H1 (cell line): Measurements from ENCODE around the gene GFRA4. TPM values are rescaled to one million over a fixed set of nuclear protein-coding genes. Genes with fewer than 3 reads are reported as not detected.

Experiments used
- CTCF ChIA-PET: fragments of 300-600 bp; sonication (Branson Sonifier 250); formaldehyde crosslinking; loops from one replicate; lab custom pipeline; 2021; ENCODE audit not compliant: partially characterized antibody; lab: Charles Lee
- POLR2A ChIA-PET: fragments of 300-600 bp; sonication (Branson Sonifier 250); formaldehyde crosslinking; loops from one replicate; lab custom pipeline; 2021; ENCODE audit warnings: inconsistent platforms; ENCODE audit not compliant: partially characterized antibody; lab: Charles Lee
- DNase-seq, 2 experiments: peaks; one replicate each; pipeline versions ENCODE4 v3.0.0 to v3.0.0-alpha.2; 2010 to 2022; ENCODE audit warnings: low spot score in 2 of 2, low read depth in 1 of 2, mixed read lengths in 1 of 2
- FAIRE-seq: peaks from 2 replicates; lab custom pipeline; 2011; peaks lifted over from hg19 to GRCh38; lab: Jason Lieb, UNC
- H2AFZ ChIP-seq: 2 replicates; pipeline ENCODE4 v1.8.1; 2012; ENCODE audit warnings: low read length, inconsistent platforms
- H2AK5ac ChIP-seq: 2 replicates; pipeline ENCODE4 v1.6.1; 2013; ENCODE audit warnings: low read depth, low read length
- H2BK120ac ChIP-seq: replicated peaks from 2 replicates; pipeline ENCODE3; 2013; ENCODE audit warnings: low read depth, low read length, inconsistent platforms
- H2BK12ac ChIP-seq: 2 replicates; pipeline ENCODE4 v1.6.1; 2013; ENCODE audit warnings: low read depth, low read length
- H2BK15ac ChIP-seq: 2 replicates; pipeline ENCODE4 v1.6.1; 2013; ENCODE audit warnings: low read length
- H2BK20ac ChIP-seq: 2 replicates; pipeline ENCODE4 v1.6.1; 2013; ENCODE audit warnings: low read length
- H2BK5ac ChIP-seq: 2 replicates; pipeline ENCODE4 v1.6.1; 2013; ENCODE audit warnings: low read depth, low read length
- H3K14ac ChIP-seq: 2 replicates; pipeline ENCODE4 v1.6.1; 2013; ENCODE audit warnings: inconsistent platforms; ENCODE audit not compliant: insufficient read length
- H3K18ac ChIP-seq: 2 replicates; pipeline ENCODE4 v1.6.1; 2013; ENCODE audit warnings: low read length; ENCODE audit errors: extremely low read depth
- H3K23ac ChIP-seq: 2 replicates; pipeline ENCODE4 v1.6.1; 2013; ENCODE audit warnings: inconsistent platforms; ENCODE audit not compliant: insufficient read length
- H3K23me2 ChIP-seq: 2 replicates; pipeline ENCODE4 v1.6.1; 2013; ENCODE audit warnings: low read depth, low read length
- H3K27ac ChIP-seq: 2 replicates; pipeline ENCODE4 v1.6.1; 2011; ENCODE audit warnings: low read depth, low read length, inconsistent platforms
- H3K27me3 ChIP-seq, 4 experiments: replicated peaks in 1 of 4; 1 replicate in 1 of 4; 2 replicates in 3 of 4; pipeline versions ENCODE4 v1.6.1 to v1.8.1; 2011 to 2013; ENCODE audit warnings: low read length in 3 of 4, mild to moderate bottlenecking in 3 of 4, inconsistent platforms in 2 of 4, mixed read lengths in 2 of 4, moderate library complexity in 1 of 4; ENCODE audit not compliant: control insufficient read depth in 3 of 4, insufficient read depth in 3 of 4; ENCODE audit errors: extremely low read depth in 1 of 4
- H3K36me3 ChIP-seq, 4 experiments: 2 replicates each; pipeline versions ENCODE4 v1.6.1 to v1.8.1; 2011 to 2013; ENCODE audit warnings: mild to moderate bottlenecking in 4 of 4, low read length in 3 of 4, moderate library complexity in 2 of 4, control low read depth in 1 of 4, inconsistent platforms in 1 of 4; ENCODE audit not compliant: insufficient read depth in 4 of 4, control insufficient read depth in 2 of 4
- H3K4ac ChIP-seq: replicated peaks from 2 replicates; pipeline ENCODE3; 2013; ENCODE audit warnings: low read length, low read depth, mixed read lengths, inconsistent platforms; ENCODE audit not compliant: insufficient read length
- H3K4me1 ChIP-seq, 4 experiments: replicated peaks in 1 of 4; 1 replicate in 1 of 4; 2 replicates in 3 of 4; pipeline versions ENCODE4 v1.6.1 to v1.8.1; 2011 to 2013; ENCODE audit warnings: low read length in 3 of 4, inconsistent platforms in 2 of 4, mixed read lengths in 1 of 4; ENCODE audit not compliant: insufficient read depth in 4 of 4, control insufficient read depth in 3 of 4
- H3K4me2 ChIP-seq, 2 experiments: 2 replicates each; pipeline versions ENCODE4 v1.6.1 to v1.8.1; 2011 to 2013; ENCODE audit warnings: low read depth in 2 of 2, low read length in 2 of 2, control low read depth in 1 of 2, inconsistent platforms in 1 of 2, mild to moderate bottlenecking in 1 of 2; ENCODE audit not compliant: insufficient read depth in 1 of 2
- H3K4me3 ChIP-seq, 4 experiments: fragments of 200-600, 300-600 bp in 1 of 4; sonication (generic), shearing (Covaris generic), sonication (Bioruptor Twin) in 1 of 4; 2 replicates each; pipeline versions ENCODE4 v1.5.1 to v1.8.1; 2011 to 2016; ENCODE audit warnings: low read length in 4 of 4, low read depth in 3 of 4, control low read depth in 2 of 4, inconsistent platforms in 2 of 4, mild to moderate bottlenecking in 2 of 4, mixed read lengths in 1 of 4, moderate library complexity in 1 of 4; ENCODE audit not compliant: insufficient read depth in 2 of 4; ENCODE audit errors: extremely low read depth in 1 of 4
- H3K56ac ChIP-seq: replicated peaks from 2 replicates; pipeline ENCODE3; 2013; ENCODE audit warnings: low read depth, mild to moderate bottlenecking, mixed read lengths, low read length, inconsistent platforms; ENCODE audit not compliant: insufficient read length
- H3K79me1 ChIP-seq: 2 replicates; pipeline ENCODE4 v1.6.1; 2013; ENCODE audit warnings: low read depth, low read length, control low read depth
- H3K79me2 ChIP-seq, 2 experiments: 2 replicates each; pipeline versions ENCODE4 v1.6.1 to v1.8.1; 2012 to 2013; ENCODE audit warnings: low read length in 2 of 2, mild to moderate bottlenecking in 2 of 2, inconsistent platforms in 1 of 2; ENCODE audit not compliant: insufficient read depth in 2 of 2, control insufficient read depth in 1 of 2
- H3K9ac ChIP-seq, 4 experiments: replicated peaks in 1 of 4; 1 replicate in 1 of 4; 2 replicates in 3 of 4; pipeline versions ENCODE4 v1.6.1 to v1.8.1; 2011 to 2013; ENCODE audit warnings: low read depth in 3 of 4, low read length in 3 of 4, control low read depth in 2 of 4, mild to moderate bottlenecking in 2 of 4, moderate library complexity in 2 of 4, inconsistent platforms in 1 of 4; ENCODE audit errors: extremely low read depth in 1 of 4
- H3K9me3 ChIP-seq, 2 experiments: 2 replicates each; pipeline versions ENCODE4 v1.6.1 to v1.8.1; 2012 to 2013; ENCODE audit warnings: mild to moderate bottlenecking in 2 of 2, moderate library complexity in 2 of 2, control low read depth in 1 of 2, inconsistent platforms in 1 of 2, low read depth in 1 of 2, low read length in 1 of 2, mixed read lengths in 1 of 2; ENCODE audit not compliant: insufficient read depth in 2 of 2
- H4K20me1 ChIP-seq, 2 experiments: replicated peaks in 1 of 2; 2 replicates each; pipeline versions ENCODE3 to v1.8.1; 2011 to 2013; ENCODE audit warnings: inconsistent platforms in 2 of 2, low read length in 2 of 2, mild to moderate bottlenecking in 1 of 2; ENCODE audit not compliant: insufficient read depth in 2 of 2, control insufficient read depth in 1 of 2
- H4K5ac ChIP-seq: 2 replicates; pipeline ENCODE4 v1.6.1; 2013; ENCODE audit warnings: low read length, low read depth, mixed read lengths, inconsistent platforms; ENCODE audit not compliant: insufficient read length
- H4K8ac ChIP-seq: 2 replicates; pipeline ENCODE4 v1.8.0; 2013; ENCODE audit warnings: mild to moderate bottlenecking, moderate library complexity, low read length, inconsistent platforms; ENCODE audit not compliant: insufficient read depth; ENCODE audit errors: extremely low read depth
- H4K91ac ChIP-seq: replicated peaks from 2 replicates; pipeline ENCODE3; 2013; ENCODE audit warnings: low read length, mixed read lengths, inconsistent platforms; ENCODE audit not compliant: insufficient read length
- SRF ChIP-seq: IDR thresholded peaks from 2 replicates; pipeline ENCODE4 v1.6.1; 2011; ENCODE audit warnings: mild to moderate bottlenecking, low read depth, low read length, moderate library complexity
- WGBS, 2 experiments: shearing (Covaris generic) in 1 of 2; methylation state at CpG; one replicate each; pipeline versions ENCODE4 v1.1.6 to v1.1.7; 2013 to 2015; ENCODE audit warnings: low lambda C conversion rate in 2 of 2, mixed read lengths in 2 of 2, inconsistent platforms in 1 of 2, low coverage in 1 of 2, missing lambda C conversion rate in 1 of 2; ENCODE audit not compliant: insufficient replicate concordance in 2 of 2, insufficient coverage in 1 of 2, insufficient read length in 1 of 2; ENCODE audit errors: extremely low coverage in 1 of 2, missing lambda C conversion rate in 1 of 2; 5-methylcytosine and 5-hydroxymethylcytosine counted together
- polyA plus RNA-seq, 7 experiments: library from polyadenylated mRNA; depleted of rRNA in 3 of 7; stranded (reverse) in 5 of 7; unstranded in 2 of 7; fragments of >200 nt in 5 of 7; fragments of 200-250 nt in 2 of 7; gene quantifications; 1 replicate in 5 of 7; 2 replicates in 1 of 7; 4 replicates in 1 of 7; pipeline versions ENCODE4 v1.2.1 to v1.2.3, GENCODE V29; 2011 to 2013; ENCODE audit warnings: missing spikeins in 2 of 7, mixed read lengths in 2 of 7
- total RNA-seq: library from RNA; stranded (reverse); fragmentation: NEBNext Ultra II Directional; extraction: Animal tissue kit (Norgen Biotek cat#: 25700); gene quantifications from 2 replicates; pipeline ENCODE4 v1.2.1, GENCODE V29; 2021

The GFRA4 gene
- total and polyA plus RNA-seq, 2 of the 8 experiments (the other 6 are each of a cell fraction or from before 2014, with no cell fraction given): 0.05 TPM; not detected in 1

- Histone ChIP-seq H3K36me3 (no peaks in the 10 kb centered on the region), H2BK20ac (no peak overlapping the region), H3K27ac (no peak overlapping the region), H3K4me1 (peaks cover 0 to 10% (median 3%) of the 10 kb centered on the region in 4 experiments; a peak in 4 of 7 replicates), H3K27me3 (peaks cover 6 to 25% (median 19%) of the 10 kb centered on the region in 4 experiments; a peak in 6 of 7 replicates), H2BK15ac (no peak overlapping the region), H3K14ac (no peak overlapping the region), H3K23me2 (peaks cover 9% of the 10 kb centered on the region; the same call in 1 of the 2 replicates), H3K56ac (no peak overlapping the region), H3K4me2 (no peak overlapping the region), H4K5ac (no peak overlapping the region), H4K8ac (no peak overlapping the region), H2AFZ (no peak overlapping the region), H3K4ac (no peak overlapping the region), H2BK12ac (peak overlapping the region; percentile 4; the same call in 1 of the 2 replicates), H4K20me1 (peaks cover 0 to 3% of the 10 kb centered on the region in 2 experiments), H2BK120ac (no peak overlapping the region), H2AK5ac (no peak overlapping the region), H3K79me1 (no peaks in the 10 kb centered on the region), H3K9me3 (no peaks in the 10 kb centered on the region), H3K79me2 (no peaks in the 10 kb centered on the region), H3K18ac (no peak overlapping the region), H4K91ac (no peak overlapping the region), H3K4me3 (no peak overlapping the region), H2BK5ac (no peak overlapping the region), H3K23ac (no peak overlapping the region), H3K9ac (no peak overlapping the region)
- 74% methylated on average over 6 of the region's 10 CpGs; no CpG with 5 or more reads in 1 of the 2 experiments for WGBS, 2 experiments
- POLR2A ChIA-PET: interaction anchor here (1.0 to 1.2 kb wide), 3 partner anchors 9 to 49 kb away, joined by 3 to 8 read pairs (median 3); no protein-coding TSS in a partner anchor
- CTCF ChIA-PET: interaction anchor here (0.7 to 45.1 kb wide), 18 partner anchors 8 to 111 kb away, joined by 3 to 1432 read pairs (median 4); partner anchors contain the start of genes ADAM33, GFRA4 and SIGLEC1
- FAIRE-seq (no peak), DNase-seq (no peak)
- no peak for TF ChIP-seq SRF
Observed at GRCh38 chr20:3670945-3671344, 7.7 kb upstream of the GFRA4 start.
